ENCODE results near the gene MRPL23. TPM values are rescaled to one million over a fixed set of nuclear protein-coding genes. Genes with fewer than 3 reads are reported as not detected.

Gene MRPL23
- total RNA-seq, 1 experiment from 2014 or later = 123 TPM

DNA sequence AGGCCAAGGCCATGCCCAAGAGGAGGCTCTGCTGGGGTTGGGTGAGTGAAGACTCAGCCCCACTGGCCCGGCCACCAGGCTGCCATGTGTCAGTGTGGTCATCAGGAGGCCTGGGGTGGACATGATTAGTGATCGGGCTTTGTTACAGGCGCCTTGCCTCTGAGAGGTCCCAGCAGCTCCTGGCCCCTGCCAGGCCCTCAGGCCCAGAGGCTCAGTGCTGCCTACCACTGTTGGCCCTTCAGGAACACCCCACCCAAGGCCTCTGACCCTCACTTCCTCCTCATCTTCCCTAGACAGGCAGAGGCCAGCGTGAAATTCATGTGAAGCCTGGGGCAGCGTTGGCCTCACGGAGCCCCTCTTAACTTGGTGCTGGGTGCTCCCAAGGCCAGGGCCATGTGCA, 2.2 kb downstream of the MRPL23 start:
- TF ChIP-seq, protein P1, sequence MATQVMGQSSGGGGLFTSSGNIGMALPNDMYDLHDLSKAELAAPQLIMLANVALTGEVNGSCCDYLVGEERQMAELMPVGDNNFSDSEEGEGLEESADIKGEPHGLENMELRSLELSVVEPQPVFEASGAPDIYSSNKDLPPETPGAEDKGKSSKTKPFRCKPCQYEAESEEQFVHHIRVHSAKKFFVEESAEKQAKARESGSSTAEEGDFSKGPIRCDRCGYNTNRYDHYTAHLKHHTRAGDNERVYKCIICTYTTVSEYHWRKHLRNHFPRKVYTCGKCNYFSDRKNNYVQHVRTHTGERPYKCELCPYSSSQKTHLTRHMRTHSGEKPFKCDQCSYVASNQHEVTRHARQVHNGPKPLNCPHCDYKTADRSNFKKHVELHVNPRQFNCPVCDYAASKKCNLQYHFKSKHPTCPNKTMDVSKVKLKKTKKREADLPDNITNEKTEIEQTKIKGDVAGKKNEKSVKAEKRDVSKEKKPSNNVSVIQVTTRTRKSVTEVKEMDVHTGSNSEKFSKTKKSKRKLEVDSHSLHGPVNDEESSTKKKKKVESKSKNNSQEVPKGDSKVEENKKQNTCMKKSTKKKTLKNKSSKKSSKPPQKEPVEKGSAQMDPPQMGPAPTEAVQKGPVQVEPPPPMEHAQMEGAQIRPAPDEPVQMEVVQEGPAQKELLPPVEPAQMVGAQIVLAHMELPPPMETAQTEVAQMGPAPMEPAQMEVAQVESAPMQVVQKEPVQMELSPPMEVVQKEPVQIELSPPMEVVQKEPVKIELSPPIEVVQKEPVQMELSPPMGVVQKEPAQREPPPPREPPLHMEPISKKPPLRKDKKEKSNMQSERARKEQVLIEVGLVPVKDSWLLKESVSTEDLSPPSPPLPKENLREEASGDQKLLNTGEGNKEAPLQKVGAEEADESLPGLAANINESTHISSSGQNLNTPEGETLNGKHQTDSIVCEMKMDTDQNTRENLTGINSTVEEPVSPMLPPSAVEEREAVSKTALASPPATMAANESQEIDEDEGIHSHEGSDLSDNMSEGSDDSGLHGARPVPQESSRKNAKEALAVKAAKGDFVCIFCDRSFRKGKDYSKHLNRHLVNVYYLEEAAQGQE (IDR thresholded peaks at IDR 0.05; ENCODE audit: insufficient read depth in 1 of 2, low read depth in 2 of 2, low read length in 1 of 2) = no peak
- TF ChIP-seq POLR2AphosphoS5 (IDR thresholded peaks at IDR 0.05; ENCODE audit: low read depth, low read length) = no peak
- TF ChIP-seq SIN3A (IDR thresholded peaks at IDR 0.05; ENCODE audit: borderline replicate concordance, insufficient read depth, low read depth, low read length) = no peak
- TF ChIP-seq TCF7L2 (IDR thresholded peaks at IDR 0.05; ENCODE audit: low read depth, low read length) = no peak
- ATAC-seq = no peak
- CTCF ChIA-PET = interaction anchor here (0.7 to 1.3 kb wide), 3 partner anchors 251 to 297 kb away, joined by 3 to 5 read pairs (median 3); no protein-coding TSS in a partner anchor
- Histone ChIP-seq H3K36me3 (ENCODE audit: control insufficient read depth, insufficient read depth, low read length) (no peaks in the 10 kb centered on the region), H3K4me1 (ENCODE audit: control insufficient read depth, insufficient read depth, low read length) (peaks cover under 1% of the 10 kb centered on the region; the same call in 1 of the 2 replicates), H3K27ac (ENCODE audit: low read length) (no peak overlapping the region), H3K9me3 (ENCODE audit: control insufficient read depth, insufficient read depth, low read depth, low read length) (no peaks in the 10 kb centered on the region), H3K27me3 (ENCODE audit: control insufficient read depth, insufficient read depth, low read length) (no peaks in the 10 kb centered on the region), H3K4me3 (ENCODE audit: low read depth in 2 of 2, low read length in 2 of 2) (no peak overlapping the region)
- DNase-seq (ENCODE audit: low read depth, low spot score) = no peak
- intact Hi-C loops (cut with micrococcal nuclease; ENCODE audit: unreplicated experiment) = no loop called here
- in situ Hi-C loops (cut with HindIII; ENCODE audit: low pct_unique_long_range_greater_than_20kb, low sequenced_read_pairs) = no loop called here
- BruUV-seq (replicated peaks) = no TSS peak
- POLR2A ChIA-PET = no interaction called here

DNA sequence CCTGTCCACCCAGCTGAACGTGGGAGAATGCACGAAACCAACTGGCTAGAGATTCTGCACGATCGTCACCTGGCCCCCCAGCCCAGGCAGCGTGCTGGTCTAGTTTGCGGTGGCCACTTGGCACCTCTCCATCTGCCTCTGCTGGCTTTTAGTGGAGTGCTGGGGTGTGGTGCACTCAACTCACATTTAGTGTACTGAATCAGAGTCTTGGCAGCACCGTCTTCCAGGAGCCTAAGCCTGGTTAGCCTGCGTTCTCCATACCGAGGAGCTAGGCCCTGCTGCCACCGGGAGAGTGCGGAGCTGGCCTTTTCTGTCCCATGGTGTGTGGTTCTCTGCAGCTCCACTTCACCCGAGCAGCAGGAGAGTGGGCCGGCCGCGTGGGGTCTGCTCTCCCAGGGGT, 2.8 kb downstream of the MRPL23 start:
- no peak overlapping the region for H3K27ac ChIP-seq (ENCODE audit: low read length)
- CTCF ChIA-PET = interaction anchor here (0.7 to 1.4 kb wide), 4 partner anchors 52 to 297 kb away, joined by 3 to 6 read pairs (median 4); no protein-coding TSS in a partner anchor
- in situ Hi-C loops (cut with HindIII; ENCODE audit: low pct_unique_long_range_greater_than_20kb, low sequenced_read_pairs) = no loop called here
- DNase-seq (ENCODE audit: low read depth, low spot score) = no peak
- intact Hi-C loops (cut with micrococcal nuclease; ENCODE audit: unreplicated experiment) = no loop called here
- H3K4me3 ChIP-seq (ENCODE audit: low read depth in 2 of 2, low read length in 2 of 2) = no peak overlapping the region
- no peak for ATAC-seq
- no peaks in the 10 kb centered on the region for H3K36me3 ChIP-seq (ENCODE audit: control insufficient read depth, insufficient read depth, low read length)
- no peaks in the 10 kb centered on the region for H3K9me3 ChIP-seq (ENCODE audit: control insufficient read depth, insufficient read depth, low read depth, low read length)
- TF ChIP-seq, protein P2, sequence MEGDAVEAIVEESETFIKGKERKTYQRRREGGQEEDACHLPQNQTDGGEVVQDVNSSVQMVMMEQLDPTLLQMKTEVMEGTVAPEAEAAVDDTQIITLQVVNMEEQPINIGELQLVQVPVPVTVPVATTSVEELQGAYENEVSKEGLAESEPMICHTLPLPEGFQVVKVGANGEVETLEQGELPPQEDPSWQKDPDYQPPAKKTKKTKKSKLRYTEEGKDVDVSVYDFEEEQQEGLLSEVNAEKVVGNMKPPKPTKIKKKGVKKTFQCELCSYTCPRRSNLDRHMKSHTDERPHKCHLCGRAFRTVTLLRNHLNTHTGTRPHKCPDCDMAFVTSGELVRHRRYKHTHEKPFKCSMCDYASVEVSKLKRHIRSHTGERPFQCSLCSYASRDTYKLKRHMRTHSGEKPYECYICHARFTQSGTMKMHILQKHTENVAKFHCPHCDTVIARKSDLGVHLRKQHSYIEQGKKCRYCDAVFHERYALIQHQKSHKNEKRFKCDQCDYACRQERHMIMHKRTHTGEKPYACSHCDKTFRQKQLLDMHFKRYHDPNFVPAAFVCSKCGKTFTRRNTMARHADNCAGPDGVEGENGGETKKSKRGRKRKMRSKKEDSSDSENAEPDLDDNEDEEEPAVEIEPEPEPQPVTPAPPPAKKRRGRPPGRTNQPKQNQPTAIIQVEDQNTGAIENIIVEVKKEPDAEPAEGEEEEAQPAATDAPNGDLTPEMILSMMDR (IDR thresholded peaks at IDR 0.05) = no peak
- no peak for TF ChIP-seq TCF7L2 (IDR thresholded peaks at IDR 0.05; ENCODE audit: low read depth, low read length)
- TF ChIP-seq, protein P1 (IDR thresholded peaks at IDR 0.05; ENCODE audit: insufficient read depth in 1 of 2, low read depth in 2 of 2, low read length in 1 of 2) = no peak
- no peak for TF ChIP-seq SIN3A (IDR thresholded peaks at IDR 0.05; ENCODE audit: borderline replicate concordance, insufficient read depth, low read depth, low read length)
- no peak for TF ChIP-seq POLR2AphosphoS5 (IDR thresholded peaks at IDR 0.05; ENCODE audit: low read depth, low read length)
- no peaks in the 10 kb centered on the region for H3K27me3 ChIP-seq (ENCODE audit: control insufficient read depth, insufficient read depth, low read length)
- POLR2A ChIA-PET = no interaction called here
- H3K4me1 ChIP-seq (ENCODE audit: control insufficient read depth, insufficient read depth, low read length) = no peaks in the 10 kb centered on the region
- BruUV-seq (replicated peaks) = no TSS peak

Measured in Panc1 (cell line).